Measurements from ENCODE around the gene ADRA2B.

The ADRA2B gene

DNA sequence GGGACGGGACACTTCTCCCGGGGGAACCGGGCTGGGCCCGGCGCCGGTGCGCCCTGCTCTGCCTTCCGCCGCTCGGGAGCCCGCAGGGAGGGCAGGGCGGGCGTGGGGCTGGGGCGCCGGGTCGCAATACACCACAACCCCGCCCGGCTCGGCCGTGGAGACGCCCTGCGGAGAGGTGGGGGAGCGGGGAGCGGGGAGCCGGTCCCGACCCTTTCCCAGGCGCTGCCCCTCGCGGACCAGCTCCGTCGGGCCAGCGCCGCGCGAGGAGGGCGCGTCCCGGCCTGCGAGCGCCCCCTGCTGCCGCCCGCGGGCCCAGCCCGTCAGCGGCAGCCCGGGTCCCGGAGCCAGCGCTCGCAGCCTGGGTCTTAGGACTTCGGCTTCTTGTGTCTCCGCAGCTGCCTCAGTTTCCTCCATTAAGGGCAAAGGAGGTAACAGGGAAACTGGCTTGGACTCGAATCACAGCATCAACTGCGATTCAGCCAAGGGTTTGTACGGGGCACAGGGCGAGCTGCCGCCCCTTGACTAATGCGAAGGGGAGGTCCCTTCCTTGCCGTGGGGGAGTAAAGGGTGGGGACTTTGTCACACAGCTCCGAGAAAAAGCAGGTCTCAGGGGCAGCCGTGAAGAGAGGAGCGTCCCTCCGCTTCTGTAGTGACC is 635 bp upstream of the ADRA2B start:
- DNase-seq (ENCODE audit: low spot score) = peak; percentile 27

DNA sequence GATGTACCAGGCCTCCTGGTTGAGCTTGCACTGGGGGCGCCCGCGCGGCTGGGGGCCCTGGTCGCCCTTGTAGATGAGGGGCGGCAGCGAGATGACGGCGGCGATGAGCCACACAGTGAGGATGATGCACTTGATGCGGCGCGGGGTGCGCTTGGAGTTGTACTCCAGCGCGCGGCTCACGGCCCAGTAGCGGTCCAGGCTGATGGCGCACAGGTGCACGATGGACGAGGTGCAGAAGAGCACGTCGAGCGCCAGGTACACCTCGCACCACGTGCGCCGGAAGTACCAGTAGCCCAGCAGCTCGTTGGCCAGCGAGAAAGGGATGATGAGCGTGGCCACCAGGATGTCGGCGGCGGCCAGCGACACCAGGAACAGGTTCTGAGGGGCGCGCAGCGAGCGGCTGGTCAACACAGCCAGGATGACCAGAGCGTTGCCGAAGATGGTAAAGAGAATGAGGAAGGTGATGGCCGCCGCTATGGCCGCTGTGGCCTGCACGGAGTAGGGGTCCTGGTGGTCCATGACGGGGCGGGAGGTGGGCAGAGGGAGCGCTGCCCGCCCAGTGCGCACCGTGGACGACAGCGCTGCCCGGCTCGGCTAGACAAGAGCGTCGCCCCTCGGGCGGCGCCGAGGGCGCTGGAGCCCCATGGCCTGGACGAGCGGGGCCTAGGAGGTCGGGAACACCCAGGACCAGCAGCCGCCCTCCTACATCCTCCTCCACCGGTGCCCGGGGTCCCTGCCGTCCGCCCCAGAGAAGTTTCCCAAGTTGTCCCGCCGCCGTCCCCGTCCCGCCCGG is 544 bp downstream of the ADRA2B start:
- no peak for DNase-seq (ENCODE audit: low spot score)

DNA sequence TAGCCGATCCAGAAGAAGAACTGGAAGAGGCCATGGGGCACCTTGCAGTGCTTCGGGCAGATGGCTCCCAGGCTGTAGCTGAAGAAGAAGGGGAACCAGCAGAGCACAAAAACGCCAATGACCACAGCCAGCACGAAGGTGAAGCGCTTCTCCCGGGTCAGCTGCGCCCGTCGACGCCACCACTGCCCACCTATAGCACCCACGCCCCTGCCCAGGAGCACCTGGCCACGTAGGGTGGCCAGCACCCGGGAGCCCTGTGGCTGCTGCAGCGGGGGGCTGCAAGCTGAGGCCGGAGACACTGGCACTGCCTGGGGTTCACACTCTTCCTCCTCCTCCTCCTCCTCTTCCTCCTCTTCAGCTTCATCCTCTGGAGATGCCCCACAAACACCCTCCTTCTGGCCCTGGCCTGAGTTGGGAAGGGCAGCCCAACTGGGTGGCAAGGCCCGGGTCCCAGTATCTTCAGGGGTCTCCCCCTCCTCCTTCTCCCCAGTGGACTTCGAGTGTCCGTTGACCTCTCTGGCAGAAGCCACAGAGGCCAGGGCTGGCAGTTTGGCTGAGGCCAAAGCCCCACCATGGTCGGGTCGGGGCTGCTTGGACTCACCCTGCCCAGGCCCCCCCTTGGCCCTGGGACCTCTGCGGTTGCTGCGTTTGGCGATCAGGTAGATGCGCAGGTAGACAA is 1.3 kb downstream of the ADRA2B start:
- DNase-seq (ENCODE audit: low spot score) = no peak

DNA sequence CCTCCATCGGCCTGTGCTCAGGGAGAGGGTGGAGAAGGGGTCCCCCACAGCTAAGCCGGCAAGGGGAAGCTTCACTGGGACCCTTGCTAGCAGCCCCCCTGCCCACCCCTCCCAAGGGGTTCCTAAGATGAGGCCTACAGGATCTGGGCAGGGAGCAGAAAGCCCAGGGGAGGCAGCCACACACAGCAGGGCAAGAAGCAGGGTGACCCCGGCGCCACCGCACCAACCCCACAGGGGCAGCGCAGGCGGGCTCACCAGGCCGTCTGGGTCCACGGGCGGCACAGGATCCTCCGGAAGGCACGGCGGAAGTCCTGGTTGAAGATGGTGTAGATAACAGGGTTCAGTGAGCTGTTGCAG is 1.8 kb downstream of the ADRA2B start:
- DNase-seq (ENCODE audit: low spot score) = no peak

DNA sequence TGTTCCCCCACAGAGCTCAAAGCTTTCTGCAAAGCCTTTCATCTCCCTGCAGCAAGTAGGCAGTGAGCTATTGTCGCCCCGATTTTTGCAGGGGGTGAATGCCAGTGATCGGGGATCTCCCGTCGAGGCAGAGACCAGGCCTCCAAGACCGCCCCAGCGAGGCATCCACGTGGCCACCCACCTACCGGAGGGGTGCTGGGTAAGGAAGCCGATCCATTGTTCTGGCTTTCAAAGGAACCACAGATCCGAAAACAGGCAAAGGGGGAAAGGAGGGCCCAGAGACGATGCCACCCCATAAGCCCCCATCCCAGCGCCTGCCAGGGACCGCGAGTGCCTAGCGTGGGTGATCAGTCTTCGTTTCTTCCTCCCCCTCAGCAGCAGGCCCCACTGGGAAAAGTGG is 2.4 kb downstream of the ADRA2B start:
- DNase-seq (ENCODE audit: low spot score) = no peak

DNA sequence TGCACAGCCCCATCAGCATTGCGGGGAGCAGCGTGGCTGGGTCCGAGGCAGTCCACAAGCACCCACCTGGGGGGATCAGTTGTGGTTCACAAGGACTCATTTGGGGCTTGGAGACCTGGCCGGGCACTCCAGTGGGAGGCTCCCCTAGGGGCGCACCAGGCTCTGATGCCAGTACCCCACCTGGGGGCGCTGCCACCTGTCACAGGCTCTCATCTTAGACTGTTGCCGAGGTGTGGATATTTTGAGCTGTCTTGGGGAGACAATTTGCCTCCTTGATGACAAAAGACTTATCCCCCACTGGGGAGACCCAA is 3.0 kb downstream of the ADRA2B start:
- DNase-seq (ENCODE audit: low spot score) = no peak

DNA sequence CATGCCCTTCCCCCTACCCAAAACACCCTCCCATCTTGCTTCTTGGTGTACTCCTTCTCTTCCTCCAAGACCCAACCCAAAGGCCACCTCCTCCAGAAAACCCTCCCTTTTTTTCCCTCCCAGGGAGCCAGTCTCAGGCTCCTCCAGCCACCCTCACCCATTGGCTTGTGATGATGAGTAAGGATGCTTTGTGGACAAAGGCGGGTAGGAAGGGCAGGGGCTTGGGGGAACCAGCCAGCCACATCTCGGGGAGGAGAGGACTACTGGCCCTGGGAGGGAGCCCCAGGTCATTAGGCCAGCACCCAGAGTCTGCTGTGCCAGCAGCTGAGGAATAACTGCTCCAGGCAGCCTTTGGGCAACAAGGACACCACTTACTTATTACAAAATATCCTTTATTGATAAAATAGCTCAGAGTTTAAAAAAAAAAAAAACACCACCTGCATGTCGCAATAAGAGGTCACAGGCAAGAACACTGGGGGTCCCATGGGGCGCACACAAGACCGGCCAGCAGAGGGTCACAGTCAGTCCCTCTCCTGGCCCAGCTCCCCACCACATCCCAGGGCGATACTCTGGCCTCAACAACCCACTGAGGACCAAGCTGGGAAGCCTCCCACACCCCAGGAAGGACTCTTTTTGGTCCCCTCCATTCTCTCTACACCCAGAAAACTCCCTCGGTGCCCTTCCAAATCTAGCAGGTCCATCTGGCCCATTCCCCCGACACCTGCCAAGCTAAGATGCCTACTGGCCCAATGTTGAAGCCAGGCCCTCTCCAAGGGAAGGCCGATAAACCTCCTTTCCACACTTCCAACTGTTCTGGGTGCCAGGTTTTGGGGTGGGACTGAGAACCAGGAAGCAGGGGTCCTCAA is 3.6 kb downstream of the ADRA2B start:
- no peak for DNase-seq (ENCODE audit: low spot score)

DNA sequence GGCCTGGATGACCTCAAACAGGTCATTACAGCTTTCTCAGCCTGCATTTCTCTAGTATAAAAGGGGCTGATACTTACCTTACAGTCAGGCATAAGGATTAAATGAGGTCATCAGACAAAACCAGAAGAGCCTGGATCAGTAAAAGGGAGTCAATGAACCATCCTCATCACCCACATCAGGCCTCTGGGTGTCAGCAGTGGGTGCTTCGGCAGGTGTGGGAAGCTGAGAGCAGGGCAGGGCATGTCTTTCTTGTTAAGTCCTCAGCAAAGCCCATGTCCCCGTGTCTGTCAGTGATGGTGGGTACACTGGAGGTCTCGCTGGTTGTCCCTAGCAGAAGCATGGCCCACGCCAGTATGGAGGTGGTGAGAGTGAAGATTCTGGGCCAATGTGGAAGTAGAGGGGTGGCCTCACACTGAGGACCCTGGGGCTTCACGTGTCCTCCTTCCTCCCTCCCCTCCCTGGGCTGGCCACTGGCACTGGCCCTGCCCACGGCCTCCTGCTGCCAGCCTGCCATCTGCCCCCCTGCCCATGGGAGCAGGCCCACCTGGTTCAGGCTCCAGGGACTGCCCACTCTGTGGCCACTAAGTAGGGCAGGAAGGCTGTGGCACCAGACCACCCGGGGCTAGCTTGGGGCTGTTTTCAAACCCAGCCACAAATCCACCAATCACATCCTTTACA is 4.4 kb downstream of the ADRA2B start:
- DNase-seq (ENCODE audit: low spot score) = no peak

DNA sequence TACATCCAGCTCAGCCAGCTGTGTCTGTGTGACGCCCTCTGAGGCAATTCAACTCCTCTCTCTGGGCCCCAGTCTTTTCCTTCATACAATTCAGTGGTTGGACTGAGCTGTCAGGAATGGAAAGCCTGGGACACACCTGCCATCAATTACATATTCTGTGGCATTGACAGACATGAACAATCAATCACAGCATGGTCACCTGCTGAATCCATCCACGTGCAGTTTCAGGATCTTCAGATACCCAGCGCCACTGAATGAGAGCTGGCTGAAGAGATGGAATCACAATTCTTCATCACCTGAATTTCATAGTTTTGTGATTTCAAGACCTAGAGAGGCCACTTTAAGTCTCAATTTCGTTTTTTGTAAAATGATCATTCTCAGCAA is 5.1 kb downstream of the ADRA2B start:
- no peak for DNase-seq (ENCODE audit: low spot score)

DNA sequence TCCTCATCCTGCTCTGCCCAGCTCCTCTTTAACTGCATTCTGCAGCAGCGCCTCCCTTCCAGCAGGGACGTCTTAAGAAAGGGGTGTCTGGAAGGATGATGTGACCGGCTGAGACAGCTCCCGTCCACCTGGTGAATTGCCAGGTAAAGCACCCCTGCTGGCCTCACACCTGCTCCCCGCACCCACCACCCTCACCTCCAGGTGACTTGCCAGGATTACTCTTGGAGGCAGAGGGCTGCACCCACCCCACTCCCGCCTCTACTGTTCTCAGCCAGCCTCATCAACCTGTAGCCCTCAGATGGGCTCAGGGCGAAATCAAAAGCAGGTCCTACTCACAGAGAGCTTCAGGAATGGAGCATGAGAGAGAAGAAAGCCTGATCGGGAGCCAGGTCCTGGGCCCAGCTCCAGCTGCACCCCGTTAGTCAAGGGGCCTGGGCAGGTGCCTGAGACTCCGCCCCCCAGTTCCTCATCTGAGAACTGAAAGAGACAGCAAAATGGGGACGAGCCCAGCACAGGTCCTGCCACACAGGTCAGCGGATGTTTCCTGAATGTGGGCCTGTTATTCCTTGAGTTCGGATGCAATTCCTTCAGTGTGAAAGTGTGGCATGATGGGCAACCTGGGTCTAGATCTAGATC is 5.6 kb downstream of the ADRA2B start:
- no peak for DNase-seq (ENCODE audit: low spot score)

DNA sequence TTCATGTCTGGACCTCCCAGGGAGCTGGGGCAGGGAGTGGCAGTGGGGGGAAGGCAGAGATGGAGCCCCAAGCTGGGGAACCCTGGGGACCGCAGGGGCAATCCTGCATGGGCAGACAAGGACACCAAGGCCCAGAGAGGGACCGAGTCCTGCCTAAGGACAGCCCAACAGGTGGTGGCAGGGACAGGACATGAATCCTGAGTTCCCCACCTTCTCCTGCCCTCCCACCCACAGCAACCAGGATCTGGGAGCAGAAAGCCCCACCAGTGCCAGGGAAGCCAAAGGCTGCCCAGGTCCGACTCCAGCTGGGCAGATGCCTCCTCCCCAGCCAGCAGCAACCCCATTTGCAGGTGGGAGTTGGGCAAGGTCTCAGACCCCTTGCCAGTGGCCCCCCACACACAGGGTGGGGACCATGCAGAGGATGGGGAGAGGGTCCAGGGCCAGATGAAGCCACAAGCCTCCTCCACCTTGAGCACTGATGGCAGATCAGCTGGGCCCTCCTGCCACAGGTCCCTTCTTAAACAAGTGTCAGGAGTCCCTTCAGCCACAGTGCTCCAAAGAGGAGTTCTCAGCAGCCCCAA is 6.3 kb downstream of the ADRA2B start:
- DNase-seq (ENCODE audit: low spot score) = no peak

DNA sequence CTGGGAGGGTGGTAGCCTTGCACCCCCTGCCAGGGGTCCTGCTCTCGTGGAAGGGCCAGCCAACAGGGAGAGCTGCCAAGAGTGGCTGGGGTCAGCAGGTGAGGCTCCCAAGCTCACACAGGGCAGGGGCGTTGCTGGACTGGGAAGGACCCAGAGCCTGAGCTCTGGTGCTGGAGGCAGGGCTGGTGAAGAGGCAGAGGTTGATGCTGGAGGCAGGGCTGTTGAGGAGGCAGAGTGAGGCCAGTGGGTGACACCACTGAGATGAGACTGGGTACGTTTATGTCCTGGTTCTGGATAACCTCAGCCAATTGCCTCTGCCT is 7.0 kb downstream of the ADRA2B start:
- no peak for DNase-seq (ENCODE audit: low spot score)

DNA sequence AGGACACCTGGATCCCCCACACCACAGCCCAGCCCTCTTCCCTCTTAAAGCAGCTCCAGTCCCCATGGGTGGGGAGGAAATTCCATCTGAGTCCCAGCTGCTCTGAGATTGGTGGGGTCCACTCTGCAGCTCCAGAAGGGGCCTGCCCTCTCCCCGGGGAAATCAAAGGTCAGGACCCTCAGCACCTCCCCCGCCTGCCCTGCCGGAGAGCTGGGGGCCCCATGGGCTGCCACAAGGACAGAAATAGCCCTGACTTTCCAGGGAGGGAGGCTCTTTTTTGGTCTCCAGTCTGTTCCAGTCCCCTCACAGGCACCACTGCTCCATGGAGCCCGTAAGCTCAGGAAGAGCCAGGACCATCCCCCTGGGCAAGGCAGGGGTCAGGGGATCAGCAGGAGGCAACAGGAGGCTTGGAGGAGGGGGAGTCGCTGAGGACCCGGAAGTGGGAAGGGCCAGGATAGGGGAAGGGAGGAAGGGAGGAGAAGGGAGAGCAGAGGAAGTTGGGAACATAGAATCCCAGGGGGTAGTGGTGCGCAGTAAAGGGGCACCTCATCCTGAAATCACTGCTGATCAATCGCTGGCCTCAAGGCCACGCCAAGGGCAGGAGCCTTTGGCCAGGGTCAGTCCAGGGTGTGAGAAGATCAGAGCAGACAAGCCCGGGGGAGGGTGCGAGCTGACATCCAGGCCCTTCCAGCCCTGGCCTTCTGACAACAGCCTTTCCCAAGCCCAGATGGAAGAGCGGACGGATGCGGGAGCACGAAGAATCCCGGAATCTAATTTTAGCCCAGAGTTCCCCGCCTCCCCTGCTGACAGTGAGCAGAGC is 7.6 kb downstream of the ADRA2B start:
- DNase-seq (ENCODE audit: low spot score) = no peak

DNA sequence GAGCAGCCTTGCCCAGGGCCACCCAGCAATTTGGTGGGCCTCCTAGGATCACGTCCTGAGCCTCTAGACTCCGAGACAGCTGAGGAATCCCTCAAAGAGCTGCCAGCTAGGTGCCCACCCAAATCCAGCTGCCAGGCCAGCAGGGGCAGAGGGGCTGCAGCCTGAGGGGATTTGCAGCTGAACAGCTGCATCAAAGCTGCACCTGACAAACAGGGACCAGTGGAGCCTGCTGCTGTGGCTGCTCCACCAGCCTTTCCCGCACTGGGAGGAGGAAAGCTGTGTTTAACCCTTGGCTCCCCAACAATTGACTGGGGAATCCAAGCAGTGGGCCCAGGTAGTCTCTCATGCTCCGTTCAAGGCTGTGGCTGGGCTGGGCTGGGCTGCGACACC is 8.2 kb downstream of the ADRA2B start:
- no peak for DNase-seq (ENCODE audit: low spot score)

DNA sequence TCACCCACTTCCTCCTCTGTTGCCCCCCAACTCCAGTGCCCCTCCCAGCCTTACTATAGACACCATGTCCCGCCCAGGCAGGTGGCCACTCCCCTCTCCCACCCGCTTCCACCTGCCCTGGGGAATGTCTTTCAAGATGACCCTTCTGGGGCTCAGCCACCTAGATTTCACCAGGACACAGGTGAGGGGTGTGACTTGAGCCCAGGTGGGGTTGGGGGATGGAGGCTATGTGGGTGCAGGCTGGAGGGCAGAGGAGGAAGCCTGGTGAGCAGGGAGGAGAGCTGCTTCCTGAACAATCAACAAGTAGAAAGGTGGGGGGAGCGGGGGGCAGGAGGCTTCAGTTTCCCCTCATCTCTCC is 8.7 kb downstream of the ADRA2B start:
- no peak for DNase-seq (ENCODE audit: low spot score)

DNA sequence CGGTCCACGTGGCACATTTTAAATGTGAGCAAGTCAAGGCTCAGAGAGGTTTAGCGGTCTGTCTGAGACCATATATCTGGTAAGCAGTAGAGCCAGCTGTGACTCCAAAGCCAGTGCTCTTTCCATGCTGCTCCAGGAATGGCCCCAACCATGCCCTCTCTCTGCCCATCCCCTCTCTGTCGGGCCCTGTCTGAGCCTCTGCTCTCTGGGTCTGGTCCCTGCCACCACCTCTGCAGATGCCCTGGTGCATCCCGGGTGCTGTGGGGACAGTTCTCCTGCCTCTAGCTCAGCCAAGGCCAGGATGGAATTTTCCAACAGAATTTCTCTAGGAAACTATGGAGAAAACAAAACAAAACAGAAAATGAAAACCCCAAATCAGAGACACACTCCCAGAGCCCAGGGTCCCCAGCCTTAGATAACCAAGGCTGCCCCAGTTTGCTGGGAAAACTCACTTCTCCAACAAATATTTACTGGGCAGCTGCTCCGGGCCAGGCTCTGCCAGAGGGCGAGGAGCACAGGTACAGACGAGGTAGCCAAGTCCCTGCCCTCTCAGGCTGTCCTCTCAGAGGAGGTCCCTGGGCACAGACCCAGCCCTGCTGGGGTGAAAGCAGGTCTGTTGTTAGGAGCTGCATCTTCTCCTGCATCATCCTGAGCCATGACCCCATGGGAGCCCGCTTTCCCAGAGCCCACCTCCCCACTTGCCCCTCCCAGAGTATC is 9.2 kb downstream of the ADRA2B start:
- no peak for DNase-seq (ENCODE audit: low spot score)

DNA sequence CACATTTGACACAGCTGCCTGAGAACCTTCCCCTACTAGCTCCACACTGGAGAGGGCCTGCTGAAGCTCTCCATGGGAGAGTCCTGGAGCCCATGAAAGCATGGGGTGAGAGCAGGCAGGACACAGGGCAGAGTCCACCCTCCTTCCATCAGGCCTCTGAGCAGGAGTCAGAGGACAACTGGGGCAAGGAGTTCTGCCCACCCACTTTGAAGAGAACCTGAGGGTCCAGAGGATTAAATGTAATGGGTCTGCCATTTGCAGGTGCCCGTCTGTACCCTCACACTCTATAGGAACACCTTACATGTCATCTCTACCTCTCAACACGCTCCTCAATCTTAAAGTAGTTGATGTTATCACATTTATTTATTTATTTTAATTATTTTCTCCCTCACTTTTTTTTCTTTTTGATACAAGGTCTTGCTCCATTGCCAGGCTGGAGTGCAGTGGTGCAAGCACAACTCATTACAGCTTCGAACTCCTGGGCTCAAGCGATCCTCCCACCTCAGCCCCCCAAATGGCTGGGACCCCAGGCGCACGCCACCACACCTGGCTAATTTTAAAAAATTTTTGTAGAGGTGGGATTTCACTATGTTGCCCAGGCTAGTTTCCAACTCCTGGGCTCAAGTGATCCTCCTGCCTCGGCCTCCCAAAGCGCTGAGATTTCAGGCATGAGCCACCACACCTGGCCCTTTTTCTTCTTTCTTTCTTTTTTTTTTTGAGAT is 10.2 kb downstream of the ADRA2B start:
- DNase-seq (ENCODE audit: low spot score) = no peak

DNA sequence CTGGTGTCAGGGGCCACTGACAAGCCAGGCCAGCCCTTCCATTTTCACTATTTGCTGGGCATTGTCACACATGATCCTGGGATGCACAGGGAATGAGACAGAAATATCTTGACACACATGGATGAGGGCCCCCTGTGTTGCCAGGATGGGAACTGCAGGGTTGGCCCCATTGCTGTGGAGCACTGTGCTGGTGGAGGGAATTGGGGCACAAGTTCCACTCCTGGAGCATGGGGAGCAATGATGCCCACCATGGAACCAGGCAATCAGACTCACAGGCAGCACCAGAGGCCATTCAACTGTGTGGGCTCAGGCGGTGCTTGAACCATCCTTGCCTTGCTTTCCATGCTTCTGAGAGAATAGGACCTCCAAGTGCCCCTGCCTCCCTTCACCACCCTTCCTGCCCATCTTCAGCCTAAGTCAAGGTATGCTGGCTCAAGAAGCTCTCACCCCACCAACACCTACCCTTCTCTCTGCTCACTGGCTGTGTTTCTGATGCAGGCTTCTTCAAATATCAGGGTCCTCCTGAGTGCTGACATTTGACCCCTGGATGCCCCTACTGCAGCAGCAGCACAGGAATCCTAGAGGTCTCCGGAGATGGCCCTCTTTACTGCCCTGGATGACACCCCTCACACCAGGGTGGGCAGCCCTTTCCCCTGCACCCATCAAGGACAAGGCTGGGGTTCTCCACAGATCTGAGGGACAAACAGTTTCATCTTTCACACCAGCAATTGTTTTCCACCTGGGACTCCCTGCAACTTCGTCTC is 11.0 kb downstream of the ADRA2B start:
- no peak for DNase-seq (ENCODE audit: low spot score)

DNA sequence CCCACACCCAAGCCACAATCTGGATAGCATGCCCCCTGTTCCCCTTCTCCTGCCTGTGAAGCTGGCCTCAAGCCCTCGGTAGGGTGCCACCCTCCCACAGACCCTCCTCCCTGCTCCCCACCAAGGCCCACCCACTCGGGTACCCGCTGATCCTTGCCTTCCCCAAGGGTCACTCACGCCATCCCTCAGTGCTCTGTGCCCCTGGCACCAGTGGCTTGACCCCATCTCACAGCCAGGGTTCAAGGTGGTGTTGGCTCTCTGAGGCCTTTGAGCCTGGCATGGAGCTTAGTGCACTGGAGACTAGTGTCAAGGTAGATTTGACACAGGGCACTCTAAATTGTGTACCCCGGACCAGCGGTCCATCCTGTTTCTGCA is 11.9 kb downstream of the ADRA2B start:
- DNase-seq (ENCODE audit: low spot score) = no peak

All from hematopoietic multipotent progenitor cell treated with erythropoietin and hydrocortisone succinate and interleukin-3 and kit ligand, for 17 days (in vitro differentiated cells).